Upper lobe of left lung (tissue), 6 donors: ENCODE results near the gene LARGE1. TPM values are rescaled to one million over a fixed set of nuclear protein-coding genes. Genes with fewer than 3 reads are reported as not detected.

ENCODE experiments used
- ATAC-seq, 2 donors: fragments of 200-7000 bp; cut with Tn5 transposase; one replicate each; pipeline ENCODE4 v1.9.1; 2022; ENCODE audit warnings: mild to moderate bottlenecking in 2 of 2, moderate library complexity in 2 of 2; ENCODE audit not compliant: low FRiP score in 2 of 2
- DNase-seq, 2 donors: peaks; one replicate each; pipeline ENCODE4 v3.0.0-alpha.2; 2019 to 2020
- H3K27ac ChIP-seq, 4 donors: fragments of 200-600 bp; sonication (generic); one replicate each; pipeline ENCODE4 v1.5.1; 2016 to 2019
- H3K27me3 ChIP-seq, 4 donors: fragments of 200-600 bp; sonication (generic); one replicate each; pipeline ENCODE4 v1.5.1; 2017 to 2019
- H3K36me3 ChIP-seq, 4 donors: fragments of 200-600 bp; sonication (generic); one replicate each; pipeline ENCODE4 v1.5.1; 2016 to 2019
- H3K4me1 ChIP-seq, 4 donors: fragments of 200-600 bp; sonication (generic); one replicate each; pipeline ENCODE4 v1.5.1; 2018 to 2019
- H3K4me3 ChIP-seq, 4 donors: fragments of 200-600 bp; sonication (generic); one replicate each; pipeline ENCODE4 v1.5.1; 2017 to 2019; ENCODE audit warnings: mild to moderate bottlenecking in 2 of 4, moderate library complexity in 1 of 4
- H3K9me3 ChIP-seq, 4 donors: fragments of 200-600 bp; sonication (generic); one replicate each; pipeline ENCODE4 v1.5.1; 2018 to 2019
- EP300 ChIP-seq, 4 donors: sonication (generic); formaldehyde crosslinking; IDR thresholded peaks; one replicate each; pipeline ENCODE4 v1.5.1; 2017; ENCODE audit warnings: antibody characterized with exemption in 4 of 4, control low read depth in 2 of 4
- POLR2A ChIP-seq, 4 donors: fragments of 450-650 bp; IDR thresholded peaks; one replicate each; pipeline ENCODE4 v1.5.1; 2016 to 2017; ENCODE audit warnings: antibody characterized with exemption in 4 of 4, mild to moderate bottlenecking in 2 of 4
- POLR2AphosphoS5 ChIP-seq, 2 donors: sonication (generic); formaldehyde crosslinking; IDR thresholded peaks; one replicate each; pipeline ENCODE4 v1.5.1; 2017; ENCODE audit warnings: antibody characterized with exemption in 2 of 2
- WGBS, 2 donors: methylation state at CpG; one replicate each; pipeline ENCODE4 v1.1.5; 2017 to 2018; 5-methylcytosine and 5-hydroxymethylcytosine counted together
- total RNA-seq, 6 donors: library from RNA; depleted of rRNA in 4 of 6; stranded (reverse); fragments of >200 nt in 4 of 6; gene quantifications; one replicate each; pipeline versions ENCODE4 v1.1.0 to v1.2.1, GENCODE V29; 2016 to 2021
- TF ChIP-seq, protein P1 (sequence below), 6 experiments: fragments of 450-650 bp in 4 of 6; fragments of 200-600 bp in 2 of 6; sonication (generic) in 2 of 6; IDR thresholded peaks; one replicate each; pipeline ENCODE4 v1.5.1; 2016 to 2019; ENCODE audit warnings: antibody characterized with exemption in 6 of 6
- donor health status: DM: no; HTN: no; CAD: no; lungs with moderate emphysema.
- donor health status: DM: no; HTN: yes; CAD: no; lungs with severe emphysema.

Gene LARGE1
- total RNA-seq, 6 donors from 2014 or later, result 14.0 to 56.6 (median 25.3) TPM

DNA sequence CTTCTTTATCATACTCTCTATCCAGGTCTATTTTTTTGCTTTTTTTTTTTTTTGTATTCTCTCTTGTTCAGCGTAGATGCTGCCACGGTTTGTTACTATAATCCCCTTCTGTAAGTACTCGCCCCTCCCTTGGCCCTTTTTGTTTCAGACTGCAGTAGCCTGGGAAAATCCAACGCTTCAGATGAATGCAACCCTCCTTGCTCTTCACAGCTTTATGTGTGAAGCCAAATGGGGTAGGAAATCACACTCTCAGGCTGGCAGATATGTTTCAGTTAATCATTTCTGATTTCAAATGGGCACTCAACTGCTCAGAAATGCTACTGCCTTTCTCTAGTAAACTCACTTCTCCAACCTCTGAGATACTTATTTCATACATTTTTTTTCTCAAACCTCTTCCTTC is 149.1 kb downstream of the LARGE1 start:
- Histone ChIP-seq H3K36me3 (no peaks in the 10 kb centered on the region), H3K27ac (no peak overlapping the region), H3K9me3 (no peaks in the 10 kb centered on the region), H3K4me1 (no peaks in the 10 kb centered on the region), H3K27me3 (no peaks in the 10 kb centered on the region), H3K4me3 (no peak overlapping the region)
- no peak for DNase-seq
- no peak for ATAC-seq
- TF ChIP-seq POLR2AphosphoS5 (IDR thresholded peaks at IDR 0.05) (no peak), EP300 (IDR thresholded peaks at IDR 0.05) (no peak), POLR2A (IDR thresholded peaks at IDR 0.05) (no peak)
- TF ChIP-seq, protein P1, sequence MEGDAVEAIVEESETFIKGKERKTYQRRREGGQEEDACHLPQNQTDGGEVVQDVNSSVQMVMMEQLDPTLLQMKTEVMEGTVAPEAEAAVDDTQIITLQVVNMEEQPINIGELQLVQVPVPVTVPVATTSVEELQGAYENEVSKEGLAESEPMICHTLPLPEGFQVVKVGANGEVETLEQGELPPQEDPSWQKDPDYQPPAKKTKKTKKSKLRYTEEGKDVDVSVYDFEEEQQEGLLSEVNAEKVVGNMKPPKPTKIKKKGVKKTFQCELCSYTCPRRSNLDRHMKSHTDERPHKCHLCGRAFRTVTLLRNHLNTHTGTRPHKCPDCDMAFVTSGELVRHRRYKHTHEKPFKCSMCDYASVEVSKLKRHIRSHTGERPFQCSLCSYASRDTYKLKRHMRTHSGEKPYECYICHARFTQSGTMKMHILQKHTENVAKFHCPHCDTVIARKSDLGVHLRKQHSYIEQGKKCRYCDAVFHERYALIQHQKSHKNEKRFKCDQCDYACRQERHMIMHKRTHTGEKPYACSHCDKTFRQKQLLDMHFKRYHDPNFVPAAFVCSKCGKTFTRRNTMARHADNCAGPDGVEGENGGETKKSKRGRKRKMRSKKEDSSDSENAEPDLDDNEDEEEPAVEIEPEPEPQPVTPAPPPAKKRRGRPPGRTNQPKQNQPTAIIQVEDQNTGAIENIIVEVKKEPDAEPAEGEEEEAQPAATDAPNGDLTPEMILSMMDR (IDR thresholded peaks at IDR 0.05), result no peak
- WGBS, 2 donors, result 80 to 85% methylated on average over 4 of the region's 4 CpGs

DNA sequence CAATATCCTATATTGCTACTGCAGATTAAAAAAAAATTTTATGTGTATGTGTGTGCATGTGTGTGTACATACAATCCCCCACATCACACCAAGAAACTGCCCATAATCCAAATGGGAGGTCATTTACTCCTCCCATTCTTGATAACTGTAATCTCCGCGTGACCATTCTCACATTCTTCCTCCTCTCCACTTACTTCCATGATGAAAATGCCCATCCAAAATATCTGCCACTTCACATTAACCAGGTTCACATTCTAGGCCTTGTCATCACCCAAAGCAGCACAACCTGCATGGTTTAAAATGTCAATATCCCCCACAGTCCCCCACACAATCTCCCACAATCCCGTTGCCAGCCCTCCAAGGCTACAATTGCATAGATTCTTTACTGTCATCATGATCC is 149.6 kb downstream of the LARGE1 start:
- Histone ChIP-seq H3K4me1 (no peaks in the 10 kb centered on the region), H3K9me3 (no peaks in the 10 kb centered on the region), H3K36me3 (no peaks in the 10 kb centered on the region), H3K27ac (no peak overlapping the region), H3K4me3 (no peak overlapping the region), H3K27me3 (no peaks in the 10 kb centered on the region)
- WGBS, 2 donors, result 91 to 94% methylated on average over 3 of the region's 3 CpGs
- TF ChIP-seq POLR2A (IDR thresholded peaks at IDR 0.05), result no peak
- TF ChIP-seq EP300 (IDR thresholded peaks at IDR 0.05), result no peak
- TF ChIP-seq, protein P1 (IDR thresholded peaks at IDR 0.05), result no peak
- no peak for TF ChIP-seq POLR2AphosphoS5 (IDR thresholded peaks at IDR 0.05)
- ATAC-seq (no peak), DNase-seq (no peak)

DNA sequence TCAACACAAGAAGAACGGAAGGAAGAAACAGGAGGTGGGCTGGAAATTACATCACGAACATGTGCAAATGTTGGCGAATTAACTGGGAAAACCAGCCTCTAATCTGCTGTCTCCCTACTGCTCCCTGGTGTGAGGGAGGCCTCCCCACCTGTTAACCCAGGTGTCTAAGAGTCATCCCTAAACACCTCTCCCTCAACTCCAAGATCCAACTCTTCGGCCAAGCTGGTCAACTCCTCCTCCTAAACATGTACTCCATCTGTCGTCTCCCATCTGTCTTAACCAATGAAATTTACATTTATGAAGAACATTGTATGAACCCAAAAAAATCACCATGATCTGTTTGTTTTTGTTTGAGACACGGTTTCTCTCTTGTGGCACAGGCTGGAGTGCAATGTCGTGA is 154.2 kb downstream of the LARGE1 start:
- Histone ChIP-seq H3K36me3 (no peaks in the 10 kb centered on the region), H3K9me3 (no peaks in the 10 kb centered on the region), H3K4me1 (no peaks in the 10 kb centered on the region), H3K27ac (no peak overlapping the region), H3K4me3 (no peak overlapping the region), H3K27me3 (peaks cover 0 to 2% (median 0%) of the 10 kb centered on the region in 4 donors)
- DNase-seq (no peak), ATAC-seq (no peak)
- no peak for TF ChIP-seq POLR2AphosphoS5 (IDR thresholded peaks at IDR 0.05)
- TF ChIP-seq, protein P1 (IDR thresholded peaks at IDR 0.05), result no peak
- no peak for TF ChIP-seq POLR2A (IDR thresholded peaks at IDR 0.05)
- TF ChIP-seq EP300 (IDR thresholded peaks at IDR 0.05), result no peak
- WGBS, 2 donors, result 91 to 97% methylated on average over 7 of the region's 7 CpGs

DNA sequence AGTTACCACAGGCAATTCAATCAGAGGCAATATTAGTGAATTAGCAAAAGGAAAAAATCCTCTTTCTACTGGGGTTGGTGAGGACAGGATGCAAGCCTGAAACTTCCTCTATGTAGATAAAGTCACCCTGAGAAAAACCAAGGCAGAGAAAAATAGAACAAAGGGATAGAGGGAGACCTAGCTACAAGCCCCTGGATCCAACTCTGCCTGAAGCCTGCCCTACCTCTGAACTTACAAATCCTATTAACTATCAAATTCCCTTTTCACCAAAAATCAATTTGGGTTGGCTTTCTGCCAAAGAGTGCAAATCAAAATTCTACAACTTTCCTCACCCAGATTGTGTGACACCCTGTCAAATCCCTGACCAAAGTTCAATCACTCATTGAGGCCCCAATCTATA is 161.3 kb downstream of the LARGE1 start:
- no peak for ATAC-seq
- TF ChIP-seq POLR2AphosphoS5 (IDR thresholded peaks at IDR 0.05) (no peak), POLR2A (IDR thresholded peaks at IDR 0.05) (no peak), EP300 (IDR thresholded peaks at IDR 0.05) (no peak)
- TF ChIP-seq, protein P1 (IDR thresholded peaks at IDR 0.05), result no peak
- H3K36me3 ChIP-seq, result no peaks in the 10 kb centered on the region
- H3K4me3 ChIP-seq, result no peak overlapping the region
- DNase-seq, result no peak
- no peak overlapping the region for H3K27ac ChIP-seq
- H3K4me1 ChIP-seq, result no peaks in the 10 kb centered on the region
- no peaks in the 10 kb centered on the region for H3K27me3 ChIP-seq
- H3K9me3 ChIP-seq, result no peaks in the 10 kb centered on the region

DNA sequence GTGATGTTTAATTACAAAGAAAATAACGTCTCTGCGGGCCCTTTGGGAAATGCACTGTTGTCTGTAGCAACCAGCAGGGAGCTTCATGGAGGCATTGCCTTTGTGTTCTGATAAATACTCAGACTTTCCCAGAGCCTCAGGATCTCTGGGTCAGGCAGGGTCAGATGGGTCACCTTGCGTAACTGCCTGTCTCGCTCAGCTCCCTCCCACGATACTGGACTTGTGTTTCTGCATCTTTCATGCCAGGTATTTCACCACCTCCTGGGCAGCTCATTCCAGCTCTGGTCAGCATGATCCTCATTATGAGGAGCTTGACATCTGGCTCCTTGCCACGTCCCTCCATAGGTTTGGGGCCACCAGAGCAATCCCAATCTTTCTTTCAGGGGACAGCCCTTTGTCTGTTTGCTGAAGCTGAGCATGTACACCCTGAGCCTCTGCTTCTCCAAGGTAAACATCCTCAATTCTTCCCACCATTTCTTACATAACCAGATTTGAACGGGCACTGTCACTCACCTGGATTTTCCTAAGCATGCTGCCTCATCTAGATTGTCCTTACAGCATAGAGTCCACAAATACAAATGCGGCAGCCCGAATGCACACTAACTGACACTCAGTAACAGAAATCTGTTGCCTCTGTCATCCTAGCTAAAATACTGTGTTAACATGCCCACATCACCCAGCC is 162.3 kb downstream of the LARGE1 start:
- Histone ChIP-seq H3K4me1 (no peaks in the 10 kb centered on the region), H3K27ac (no peak overlapping the region), H3K27me3 (no peaks in the 10 kb centered on the region), H3K36me3 (no peaks in the 10 kb centered on the region), H3K4me3 (no peak overlapping the region), H3K9me3 (no peaks in the 10 kb centered on the region)
- no peak for TF ChIP-seq POLR2A (IDR thresholded peaks at IDR 0.05)
- WGBS, 2 donors, result 67% methylated on average over 9 of the region's 9 CpGs
- DNase-seq (no peak), ATAC-seq (no peak)
